HCT116 (cell line): ENCODE measurements around the gene ADD3. TPM values are rescaled to one million over a fixed set of nuclear protein-coding genes. Genes with fewer than 3 reads are reported as not detected.

ENCODE experiments used
- ATAC-seq: fragments of 200-7000 bp; cut with Tn5 transposase; 2 replicates; pipeline ENCODE4 v1.9.1; 2020; ENCODE audit warnings: mild to moderate bottlenecking, moderate library complexity
- BruUV-seq: library from RNA; stranded (reverse); fragments of 400-500 nt; replicated peaks from 2 replicates; lab custom pipeline; 2021; lab: Mats Ljungman, UMichigan
- CTCF ChIA-PET: fragments of 300-600 bp; sonication (Branson Sonifier 250); formaldehyde crosslinking; loops from one replicate; lab custom pipeline; 2021; ENCODE audit warnings: antibody characterized with exemption; lab: Charles Lee
- POLR2A ChIA-PET: fragments of 300-600, 350-600 bp; sonication (Branson Sonifier 250); formaldehyde crosslinking; loops from one replicate; lab custom pipeline; 2021; ENCODE audit warnings: antibody characterized with exemption; lab: Charles Lee
- RAD21 ChIA-PET, 2 experiments: fragments of 300-600 bp; sonication (Branson Sonifier 250); formaldehyde crosslinking; loops; one replicate each; lab custom pipeline; 2023; ENCODE audit warnings: low total read pairs in 2 of 2; ENCODE audit not compliant: uncharacterized antibody in 2 of 2, unreplicated experiment in 2 of 2, low non-redundant PET in 1 of 2; lab: Charles Lee
- DNase-seq: peaks from one replicate; pipeline ENCODE4 v3.0.0-alpha.2; 2010; ENCODE audit warnings: low read depth, low spot score
- H2AFZ ChIP-seq: fragments of 200-600 bp; shearing (Covaris generic), sonication (generic); 2 replicates; pipeline ENCODE4 v1.6.1; 2017; ENCODE audit warnings: low read depth, mixed run types, mixed read lengths, antibody characterized with exemption, low read length; ENCODE audit not compliant: poor library complexity, severe bottlenecking
- H3K27ac ChIP-seq: 2 replicates; pipeline ENCODE4 v1.5.1; 2012; ENCODE audit warnings: low read depth, low read length
- H3K27me3 ChIP-seq: fragments of 200-600 bp; sonication (generic); 2 replicates; pipeline ENCODE4 v1.6.1; 2016; ENCODE audit warnings: mixed run types, low read length, mixed read lengths; ENCODE audit not compliant: insufficient read depth
- H3K36me3 ChIP-seq, 2 experiments: fragments of 200-500 bp in 1 of 2; fragments of 200-600 bp in 1 of 2; sonication (Bioruptor generic) in 1 of 2; sonication (generic) in 1 of 2; 2 replicates each; pipeline versions ENCODE4 v1.5.1 to v1.6.1; 2014 to 2016; ENCODE audit warnings: low read length in 2 of 2, inconsistent platforms in 1 of 2, mixed read lengths in 1 of 2, mixed run types in 1 of 2; ENCODE audit not compliant: insufficient read depth in 2 of 2, control insufficient read depth in 1 of 2
- H3K4me1 ChIP-seq, 2 experiments: fragments of 200-600 bp in 1 of 2; sonication (generic) in 1 of 2; 2 replicates each; pipeline versions ENCODE4 v1.5.1 to v1.6.1; 2012 to 2017; ENCODE audit warnings: low read length in 2 of 2, inconsistent platforms in 1 of 2, mild to moderate bottlenecking in 1 of 2, mixed read lengths in 1 of 2, mixed run types in 1 of 2, moderate library complexity in 1 of 2; ENCODE audit not compliant: insufficient read depth in 2 of 2, control insufficient read depth in 1 of 2
- H3K4me2 ChIP-seq: fragments of 200-600 bp; sonication (generic); 2 replicates; pipeline ENCODE4 v1.6.1; 2017; ENCODE audit warnings: mixed run types, low read length, mixed read lengths
- H3K4me3 ChIP-seq, 2 experiments: fragments of 200-600 bp in 1 of 2; sonication (generic) in 1 of 2; replicated peaks in 1 of 2; 2 replicates each; pipeline ENCODE4 v1.5.1; 2011 to 2016; ENCODE audit warnings: low read length in 2 of 2, control low read depth in 1 of 2, low read depth in 1 of 2, mild to moderate bottlenecking in 1 of 2, mixed read lengths in 1 of 2, mixed run types in 1 of 2
- H3K79me2 ChIP-seq: fragments of 200-600 bp; sonication (generic); 2 replicates; pipeline ENCODE4 v1.6.1; 2017; ENCODE audit warnings: mild to moderate bottlenecking, mixed run types, low read length, moderate library complexity, mixed read lengths; ENCODE audit not compliant: insufficient read depth
- H3K9ac ChIP-seq: fragments of 200-600 bp; sonication (generic); 2 replicates; pipeline ENCODE4 v1.6.1; 2016; ENCODE audit warnings: low read length, mixed read lengths
- H3K9me2 ChIP-seq: fragments of 200-600 bp; sonication (generic), shearing (Covaris generic); 2 replicates; pipeline ENCODE4 v1.6.1; 2017; ENCODE audit warnings: mixed run types, mild to moderate bottlenecking, moderate library complexity; ENCODE audit not compliant: insufficient read depth
- H3K9me3 ChIP-seq, 2 experiments: fragments of 200-500 bp in 1 of 2; fragments of 200-600 bp in 1 of 2; sonication (Bioruptor generic) in 1 of 2; sonication (generic) in 1 of 2; 2 replicates each; pipeline ENCODE4 v1.6.1; 2014 to 2017; ENCODE audit warnings: low read length in 2 of 2, mixed read lengths in 2 of 2, inconsistent platforms in 1 of 2, low read depth in 1 of 2, mild to moderate bottlenecking in 1 of 2, mixed run types in 1 of 2, moderate library complexity in 1 of 2; ENCODE audit not compliant: control insufficient read depth in 1 of 2, insufficient read depth in 1 of 2
- H4K20me1 ChIP-seq: fragments of 200-600 bp; sonication (generic), shearing (Covaris generic); 2 replicates; pipeline ENCODE4 v1.6.1; 2017; ENCODE audit warnings: mixed run types, mild to moderate bottlenecking, moderate library complexity; ENCODE audit not compliant: insufficient read depth
- EGR1 ChIP-seq: IDR thresholded peaks from 2 replicates; pipeline ENCODE4 v1.6.1; 2012; ENCODE audit warnings: low read depth
- ELF1 ChIP-seq: IDR thresholded peaks from 2 replicates; pipeline ENCODE4 v1.6.1; 2012; ENCODE audit warnings: low read depth, borderline replicate concordance
- EZH2 ChIP-seq: fragments of 200-600 bp; sonication (generic); IDR thresholded peaks from 2 replicates; pipeline ENCODE4 v1.6.1; 2017; ENCODE audit warnings: antibody characterized with exemption, mixed run types
- JUND ChIP-seq: IDR thresholded peaks from 2 replicates; pipeline ENCODE4 v1.6.1; 2012
- POLR2A ChIP-seq: IDR thresholded peaks from 2 replicates; pipeline ENCODE4 v1.7.0; 2011; ENCODE audit warnings: borderline replicate concordance; ENCODE audit not compliant: insufficient read depth, insufficient read length; ENCODE audit errors: extremely low read depth
- SIN3A ChIP-seq: IDR thresholded peaks from 2 replicates; pipeline ENCODE4 v1.6.1; 2012; ENCODE audit warnings: low read depth
- SP1 ChIP-seq: IDR thresholded peaks from 2 replicates; pipeline ENCODE4 v1.6.1; 2012; ENCODE audit warnings: low read depth
- TCF7L2 ChIP-seq: IDR thresholded peaks from 2 replicates; pipeline ENCODE4 v1.7.0; 2011; ENCODE audit warnings: borderline replicate concordance, inconsistent platforms; ENCODE audit not compliant: insufficient read depth, insufficient read length; ENCODE audit errors: extremely low read depth
- YY1 ChIP-seq: IDR thresholded peaks from 2 replicates; pipeline ENCODE4 v1.6.1; 2011; ENCODE audit warnings: low read length, low read depth, moderate library complexity, mild to moderate bottlenecking; ENCODE audit not compliant: insufficient replicate concordance; ENCODE audit errors: extremely low read depth
- ZFX ChIP-seq: fragments of 450-650 bp; IDR thresholded peaks from 2 replicates; pipeline ENCODE4 v1.6.1; 2017
- ZNF274 ChIP-seq: fragments of 200-500 bp; sonication (Bioruptor generic); IDR thresholded peaks from 2 replicates; pipeline ENCODE4 v1.6.1; 2014; ENCODE audit warnings: mild to moderate bottlenecking, low read depth, low read length, inconsistent platforms
- intact Hi-C: fragments of 100-400 bp; cut with micrococcal nuclease; formaldehyde crosslinking; loops from 2 replicates; pipeline ENCODE4 v1.10.0; 2022
- total RNA-seq: library from RNA; stranded (reverse); gene quantifications from one replicate; pipeline ENCODE4 v1.2.1, GENCODE V29; 2021; ENCODE audit not compliant: unreplicated experiment
- TF ChIP-seq, protein P1 (sequence below): IDR thresholded peaks from 2 replicates; pipeline ENCODE4 v1.6.1; 2012
- TF ChIP-seq, protein P2 (sequence below), 3 experiments: fragments of 200-600 bp in 1 of 3; sonication (generic) in 1 of 3; IDR thresholded peaks in 2 of 3; conservative IDR thresholded peaks in 1 of 3; 2 replicates each; pipeline ENCODE4 v1.5.1; 2012 to 2017; ENCODE audit warnings: low read depth in 2 of 3, low read length in 2 of 3, antibody characterized with exemption in 1 of 3, borderline replicate concordance in 1 of 3, control low read depth in 1 of 3, mild to moderate bottlenecking in 1 of 3, mixed read lengths in 1 of 3, mixed run types in 1 of 3, moderate library complexity in 1 of 3; ENCODE audit not compliant: insufficient read depth in 1 of 3
- TF ChIP-seq, protein P3 (sequence below): IDR thresholded peaks from 2 replicates; pipeline ENCODE4 v1.6.1; 2012

The ADD3 gene
- total RNA-seq, 1 experiment from 2014 or later: 41.1 TPM

DNA sequence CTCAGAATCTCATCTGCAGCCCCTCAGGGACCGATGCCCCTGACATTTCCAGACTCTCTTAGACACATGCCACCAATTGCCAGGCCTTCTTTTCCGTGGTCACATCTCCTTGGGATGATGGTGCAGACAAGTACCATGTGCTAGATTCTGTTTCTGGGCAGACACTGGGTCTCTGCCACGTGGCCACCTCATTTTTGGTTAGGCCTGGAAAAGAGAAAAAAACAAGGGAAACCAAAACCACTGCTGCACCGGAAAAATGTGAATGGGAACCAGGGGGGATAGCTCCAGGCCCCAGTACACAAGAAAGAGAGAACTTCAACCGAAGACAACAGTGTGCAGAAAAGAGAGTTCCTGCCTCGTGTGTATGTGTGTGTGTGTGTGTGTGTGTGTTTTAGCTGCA, 176.6 kb downstream of the ADD3 start:
- H2AFZ ChIP-seq: no peak overlapping the region
- DNase-seq: no peak
- no peak overlapping the region for H3K4me2 ChIP-seq
- no peaks in the 10 kb centered on the region for H3K4me1 ChIP-seq
- no peaks in the 10 kb centered on the region for H3K27me3 ChIP-seq
- intact Hi-C loops: no loop called here
- no peaks in the 10 kb centered on the region for H3K9me3 ChIP-seq
- H4K20me1 ChIP-seq: no peaks in the 10 kb centered on the region
- no peak overlapping the region for H3K27ac ChIP-seq
- H3K4me3 ChIP-seq: no peak overlapping the region
- no peak for ATAC-seq
- POLR2A ChIA-PET: no interaction called here
- RAD21 ChIA-PET: no interaction called here
- H3K9ac ChIP-seq: no peak overlapping the region
- CTCF ChIA-PET: no interaction called here
- TF ChIP-seq YY1: no peak
- no peak for TF ChIP-seq EGR1
- no peak for TF ChIP-seq JUND
- TF ChIP-seq, protein P1, sequence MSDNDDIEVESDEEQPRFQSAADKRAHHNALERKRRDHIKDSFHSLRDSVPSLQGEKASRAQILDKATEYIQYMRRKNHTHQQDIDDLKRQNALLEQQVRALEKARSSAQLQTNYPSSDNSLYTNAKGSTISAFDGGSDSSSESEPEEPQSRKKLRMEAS: no peak
- TF ChIP-seq, protein P2, sequence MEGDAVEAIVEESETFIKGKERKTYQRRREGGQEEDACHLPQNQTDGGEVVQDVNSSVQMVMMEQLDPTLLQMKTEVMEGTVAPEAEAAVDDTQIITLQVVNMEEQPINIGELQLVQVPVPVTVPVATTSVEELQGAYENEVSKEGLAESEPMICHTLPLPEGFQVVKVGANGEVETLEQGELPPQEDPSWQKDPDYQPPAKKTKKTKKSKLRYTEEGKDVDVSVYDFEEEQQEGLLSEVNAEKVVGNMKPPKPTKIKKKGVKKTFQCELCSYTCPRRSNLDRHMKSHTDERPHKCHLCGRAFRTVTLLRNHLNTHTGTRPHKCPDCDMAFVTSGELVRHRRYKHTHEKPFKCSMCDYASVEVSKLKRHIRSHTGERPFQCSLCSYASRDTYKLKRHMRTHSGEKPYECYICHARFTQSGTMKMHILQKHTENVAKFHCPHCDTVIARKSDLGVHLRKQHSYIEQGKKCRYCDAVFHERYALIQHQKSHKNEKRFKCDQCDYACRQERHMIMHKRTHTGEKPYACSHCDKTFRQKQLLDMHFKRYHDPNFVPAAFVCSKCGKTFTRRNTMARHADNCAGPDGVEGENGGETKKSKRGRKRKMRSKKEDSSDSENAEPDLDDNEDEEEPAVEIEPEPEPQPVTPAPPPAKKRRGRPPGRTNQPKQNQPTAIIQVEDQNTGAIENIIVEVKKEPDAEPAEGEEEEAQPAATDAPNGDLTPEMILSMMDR (IDR thresholded peaks at IDR 0.05 in 2 of 3, conservative IDR thresholded peaks at IDR 0.05 in 1 of 3; ENCODE audit: borderline replicate concordance in 1 of 3, insufficient read depth in 1 of 3, low read depth in 2 of 3, low read length in 2 of 3): no peak
- TF ChIP-seq ZFX: no peak
- no peak for TF ChIP-seq EZH2
- no peak for TF ChIP-seq POLR2A
- no peak for TF ChIP-seq ELF1
- TF ChIP-seq SP1: no peak
- TF ChIP-seq TCF7L2: no peak
- TF ChIP-seq, protein P3, sequence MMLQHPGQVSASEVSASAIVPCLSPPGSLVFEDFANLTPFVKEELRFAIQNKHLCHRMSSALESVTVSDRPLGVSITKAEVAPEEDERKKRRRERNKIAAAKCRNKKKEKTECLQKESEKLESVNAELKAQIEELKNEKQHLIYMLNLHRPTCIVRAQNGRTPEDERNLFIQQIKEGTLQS: no peak
- no peak for TF ChIP-seq ZNF274
- no peak for TF ChIP-seq SIN3A
- no peaks in the 10 kb centered on the region for H3K36me3 ChIP-seq
- H3K9me2 ChIP-seq: no peaks in the 10 kb centered on the region
- no peaks in the 10 kb centered on the region for H3K79me2 ChIP-seq
- BruUV-seq: no TSS peak

Other genes starting within 250 kb of the ADD3 start
- gene XPNPEP1, start 84.5 kb upstream of the ADD3 start, total RNA-seq: 87.3 TPM
- gene MXI1, start 199.6 kb downstream of the ADD3 start, total RNA-seq: 57.0 TPM